ENCODE results near the gene CLK2. TPM values are rescaled to one million over a fixed set of nuclear protein-coding genes. Genes with fewer than 3 reads are reported as not detected.

Gene CLK2
- total RNA-seq, 1 experiment from 2014 or later = 72.6 TPM

- TF ChIP-seq CBX3 (IDR thresholded peaks at IDR 0.05; ENCODE audit: low read depth) = no peak
- TF ChIP-seq YY1 (IDR thresholded peaks at IDR 0.05; ENCODE audit: extremely low read depth, insufficient replicate concordance, low read depth, low read length) = peak; percentile 72
- TF ChIP-seq CEBPB (IDR thresholded peaks at IDR 0.05; ENCODE audit: low read depth) = no peak
- TF ChIP-seq FOSL1 (IDR thresholded peaks at IDR 0.05; ENCODE audit: low read depth) = no peak
- TF ChIP-seq SIN3A (IDR thresholded peaks at IDR 0.05; ENCODE audit: low read depth) = no peak
- no peak for TF ChIP-seq EZH2phosphoT487 (IDR thresholded peaks at IDR 0.05; ENCODE audit: borderline replicate concordance)
- no peak for TF ChIP-seq EZH2 (IDR thresholded peaks at IDR 0.05)
- no peak for TF ChIP-seq POLR2A (IDR thresholded peaks at IDR 0.05; ENCODE audit: borderline replicate concordance, extremely low read depth, insufficient read depth, insufficient read length)
- TF ChIP-seq SP1 (IDR thresholded peaks at IDR 0.05; ENCODE audit: low read depth) = no peak
- no peak for TF ChIP-seq ZFX (IDR thresholded peaks at IDR 0.05)
- no peak for TF ChIP-seq ZNF274 (IDR thresholded peaks at IDR 0.05; ENCODE audit: low read depth, low read length)
- no peak for TF ChIP-seq SRF (IDR thresholded peaks at IDR 0.05; ENCODE audit: low read depth)
- peak; percentile 96 for TF ChIP-seq RAD21 (IDR thresholded peaks at IDR 0.05; ENCODE audit: low read depth)
- TF ChIP-seq ATF3 (IDR thresholded peaks at IDR 0.05) = no peak
- peak; percentile 33; the same call in 1 of the 2 replicates for TF ChIP-seq POLR2AphosphoS5 (IDR thresholded peaks at IDR 0.05; ENCODE audit: low read depth, low read length)
These were observed 22.5 kb downstream of the CLK2 start (continued) for GRCh38 chr1:155250633-155251449.

- no peak for DNase-seq (ENCODE audit: low read depth, low spot score)
- TF ChIP-seq FOSL1 (IDR thresholded peaks at IDR 0.05; ENCODE audit: low read depth) = no peak
- TF ChIP-seq CBX3 (IDR thresholded peaks at IDR 0.05; ENCODE audit: low read depth) = no peak
- TF ChIP-seq ATF3 (IDR thresholded peaks at IDR 0.05) = no peak
- TF ChIP-seq SIN3A (IDR thresholded peaks at IDR 0.05; ENCODE audit: low read depth) = no peak
- TF ChIP-seq RAD21 (IDR thresholded peaks at IDR 0.05; ENCODE audit: low read depth) = no peak
- TF ChIP-seq YY1 (IDR thresholded peaks at IDR 0.05; ENCODE audit: extremely low read depth, insufficient replicate concordance, low read depth, low read length) = no peak
- BruUV-seq (replicated peaks) = no TSS peak
- no peaks in the 10 kb centered on the region for H3K9me3 ChIP-seq (ENCODE audit: control insufficient read depth in 1 of 2, insufficient read depth in 1 of 2, low read depth in 1 of 2, low read length in 2 of 2)
- ChIA-PET RAD21 (ENCODE audit: low non-redundant PET in 1 of 2, low total read pairs in 2 of 2, uncharacterized antibody in 2 of 2, unreplicated experiment in 2 of 2) (interaction anchor here in 1 of 2 experiments (1.2 to 2.0 kb wide), 2 partner anchors 12 to 74 kb away, joined by 3 to 9 read pairs; partner anchors contain the start of gene SCAMP3), POLR2A (interaction anchor here (1.2 kb wide), 1 partner anchor 12 kb away, joined by 3 read pairs; the partner anchor contains the start of gene SCAMP3), CTCF (interaction anchor here (1.0 to 4.1 kb wide), 21 partner anchors 9 to 401 kb away, joined by 3 to 44 read pairs (median 6); partner anchors contain the start of genes CLK2, FDPS, MTX1 and SCAMP3)
- ATAC-seq = peak; percentile 8
- no peaks in the 10 kb centered on the region for H3K9me2 ChIP-seq (ENCODE audit: insufficient read depth)
- intact Hi-C loops (cut with micrococcal nuclease) = loop anchor here (1.0 to 5.0 kb wide), 4 partner anchors 57 to 342 kb away; partner anchors contain the start of gene FDPS
- H3K79me2 ChIP-seq (ENCODE audit: insufficient read depth, low read length) = peaks cover 11% of the 10 kb centered on the region; the same call in 1 of the 2 replicates
- no peak overlapping the region for H3K27ac ChIP-seq (ENCODE audit: low read depth, low read length)
- H4K20me1 ChIP-seq (ENCODE audit: insufficient read depth) = no peaks in the 10 kb centered on the region
- H2AFZ ChIP-seq (ENCODE audit: low read depth, low read length, poor library complexity, severe bottlenecking) = no peak overlapping the region
- peaks cover 14 to 31% of the 10 kb centered on the region in 2 experiments for H3K4me1 ChIP-seq (ENCODE audit: control insufficient read depth in 1 of 2, insufficient read depth in 2 of 2, low read length in 2 of 2)
- H3K4me3 ChIP-seq (replicated peaks in 1 of 2; ENCODE audit: low read depth in 1 of 2, low read length in 2 of 2) = no peak overlapping the region
- no peak overlapping the region for H3K4me2 ChIP-seq (ENCODE audit: low read length)
- peaks cover 0 to 2% of the 10 kb centered on the region in 2 experiments; a peak in 3 of 4 replicates for H3K36me3 ChIP-seq (ENCODE audit: control insufficient read depth in 1 of 2, insufficient read depth in 2 of 2, low read length in 2 of 2)
- no peaks in the 10 kb centered on the region for H3K27me3 ChIP-seq (ENCODE audit: insufficient read depth, low read length)
- no peak overlapping the region for H3K9ac ChIP-seq (ENCODE audit: low read length)
These were observed 23.1 kb downstream of the CLK2 start for GRCh38 chr1:155250246-155250632.
